SK-N-DZ (cell line): ENCODE measurements around the gene IL18RAP.

ENCODE experiments used
- DNase-seq: peaks from one replicate; pipeline ENCODE4 v3.0.0-alpha.2; 2015; ENCODE audit warnings: low spot score

Gene IL18RAP

DNA sequence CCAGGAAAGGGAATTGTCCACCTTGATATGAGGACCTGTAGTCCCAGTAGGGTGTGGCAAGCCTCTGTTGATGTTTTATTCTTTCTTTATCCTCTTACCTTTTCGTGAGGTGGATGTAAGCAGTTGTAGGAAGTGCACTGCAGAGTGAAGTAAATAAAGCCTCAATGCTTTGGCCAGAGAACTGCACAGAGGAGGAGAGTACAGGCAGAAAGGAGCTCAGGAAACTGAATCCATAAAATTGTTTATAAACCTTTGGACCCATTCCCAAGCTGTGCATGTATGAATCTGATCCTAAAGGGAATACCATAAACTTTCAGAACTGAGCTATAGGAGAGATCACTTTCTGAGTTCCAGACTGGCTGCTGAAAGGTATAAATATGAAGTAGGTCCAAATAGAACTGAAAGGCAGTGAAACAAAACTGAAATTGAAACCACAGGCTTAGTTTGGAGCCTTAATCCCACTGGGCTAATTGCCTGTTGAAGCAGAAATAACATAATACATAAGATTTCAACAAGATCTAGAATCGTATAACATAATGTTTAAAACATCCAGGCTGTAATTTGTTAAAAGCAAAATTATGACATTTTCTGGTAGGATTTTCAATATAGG lies 32.2 kb downstream of the IL18RAP start:
- DNase-seq, result no peak

DNA sequence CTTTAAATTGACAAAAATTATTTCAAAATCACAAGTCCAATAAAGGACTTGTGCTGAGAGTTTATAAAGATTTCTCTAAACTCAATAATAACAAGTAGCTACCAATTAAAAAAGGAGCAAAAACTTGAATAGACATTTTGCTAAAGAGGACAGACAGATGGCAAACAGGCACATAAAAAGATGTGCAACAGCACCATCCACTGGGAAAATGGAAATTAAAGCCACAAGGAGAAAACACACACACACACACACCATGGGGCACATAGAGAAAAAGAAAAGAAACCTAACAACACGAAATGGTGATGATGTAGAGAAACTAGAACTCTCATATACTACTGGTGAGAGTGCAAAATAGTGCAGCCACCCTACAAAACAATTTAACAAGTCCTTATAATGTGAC lies 37.5 kb downstream of the IL18RAP start:
- no peak for DNase-seq

DNA sequence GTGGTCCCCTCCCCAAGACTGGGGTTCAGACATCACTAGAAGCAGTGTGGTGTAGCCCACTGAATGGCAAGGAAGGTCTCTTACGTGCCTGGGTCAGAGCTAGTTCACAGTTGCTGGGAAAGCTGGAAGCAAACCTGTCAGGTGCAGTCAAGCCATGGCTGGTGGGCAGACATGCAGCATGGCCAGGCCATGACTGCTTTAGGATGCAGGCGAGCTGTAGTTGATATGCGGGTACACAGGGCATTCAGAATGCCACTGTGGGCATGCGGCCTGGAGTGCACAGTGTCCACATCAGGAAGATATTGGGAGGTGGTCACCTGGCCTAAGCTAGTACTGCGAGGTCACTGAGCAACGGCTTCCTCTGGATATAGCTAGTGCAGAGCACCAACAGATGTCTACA lies 38.2 kb downstream of the IL18RAP start:
- no peak for DNase-seq

GRCh38 chr2:102463160-102463559 lies 40.2 kb downstream of the IL18RAP start:
- DNase-seq, result no peak

GRCh38 chr2:102470168-102470567 lies 47.2 kb downstream of the IL18RAP start:
- no peak for DNase-seq

DNA sequence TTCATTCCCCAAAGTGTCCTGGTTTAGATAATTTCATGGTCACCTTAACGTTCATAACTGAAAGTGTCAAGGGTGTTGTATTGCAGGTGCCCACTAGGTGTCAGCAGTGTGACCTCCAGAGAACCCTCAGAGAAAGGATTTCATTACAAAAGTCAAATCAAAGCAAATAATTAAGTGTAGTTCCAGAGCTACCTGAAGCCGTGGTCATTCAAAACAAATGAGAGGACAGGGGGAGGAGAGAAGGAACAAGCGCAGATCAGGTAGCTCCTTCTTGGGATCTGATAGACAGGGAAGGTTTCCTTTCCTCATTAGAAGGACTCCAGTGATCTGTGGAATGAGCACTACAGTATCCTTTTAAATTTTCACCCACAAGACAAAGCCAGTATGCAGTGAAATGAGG lies 50.1 kb downstream of the IL18RAP start, which contains the start of gene SLC9A4:
SLC9A4 (plus strand) TSS at position 207 of the 400 bp plus-strand sequence. CDS start 534 bp downstream, outside the sequence.
- peak; percentile 19 for DNase-seq

DNA sequence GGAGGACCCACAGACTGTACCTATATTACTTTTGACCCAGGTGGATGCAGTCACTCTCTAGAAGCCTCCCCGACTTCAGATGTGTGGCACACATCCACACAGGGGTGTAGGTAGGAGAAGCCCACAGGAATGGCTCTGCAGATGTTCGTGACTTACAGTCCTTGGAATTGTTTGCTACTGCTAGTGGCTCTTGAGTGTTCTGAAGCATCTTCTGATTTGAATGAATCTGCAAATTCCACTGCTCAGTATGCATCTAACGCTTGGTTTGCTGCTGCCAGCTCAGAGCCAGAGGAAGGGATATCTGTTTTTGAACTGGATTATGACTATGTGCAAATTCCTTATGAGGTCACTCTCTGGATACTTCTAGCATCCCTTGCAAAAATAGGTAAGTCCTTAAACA lies 50.7 kb downstream of the IL18RAP start:
- no peak for DNase-seq

DNA sequence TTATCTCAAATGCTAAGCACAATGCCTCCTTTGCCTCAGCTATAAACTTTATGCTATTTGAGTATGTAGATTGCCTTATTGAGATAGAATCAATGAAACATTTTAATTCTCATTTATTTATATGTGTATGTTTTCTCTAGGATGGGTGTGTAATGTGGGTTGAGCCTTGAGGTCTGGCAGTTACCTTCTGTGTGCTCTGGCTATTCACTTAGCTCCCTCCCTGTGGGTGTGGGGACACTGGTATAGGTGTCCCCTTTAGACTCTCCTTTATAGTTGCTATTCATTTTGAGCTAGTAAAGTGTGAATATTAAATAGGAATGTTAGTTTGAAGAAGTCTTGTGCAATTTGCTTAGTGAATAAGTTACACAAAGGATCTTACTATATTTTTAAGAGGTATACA lies 51.8 kb downstream of the IL18RAP start:
- no peak for DNase-seq

DNA sequence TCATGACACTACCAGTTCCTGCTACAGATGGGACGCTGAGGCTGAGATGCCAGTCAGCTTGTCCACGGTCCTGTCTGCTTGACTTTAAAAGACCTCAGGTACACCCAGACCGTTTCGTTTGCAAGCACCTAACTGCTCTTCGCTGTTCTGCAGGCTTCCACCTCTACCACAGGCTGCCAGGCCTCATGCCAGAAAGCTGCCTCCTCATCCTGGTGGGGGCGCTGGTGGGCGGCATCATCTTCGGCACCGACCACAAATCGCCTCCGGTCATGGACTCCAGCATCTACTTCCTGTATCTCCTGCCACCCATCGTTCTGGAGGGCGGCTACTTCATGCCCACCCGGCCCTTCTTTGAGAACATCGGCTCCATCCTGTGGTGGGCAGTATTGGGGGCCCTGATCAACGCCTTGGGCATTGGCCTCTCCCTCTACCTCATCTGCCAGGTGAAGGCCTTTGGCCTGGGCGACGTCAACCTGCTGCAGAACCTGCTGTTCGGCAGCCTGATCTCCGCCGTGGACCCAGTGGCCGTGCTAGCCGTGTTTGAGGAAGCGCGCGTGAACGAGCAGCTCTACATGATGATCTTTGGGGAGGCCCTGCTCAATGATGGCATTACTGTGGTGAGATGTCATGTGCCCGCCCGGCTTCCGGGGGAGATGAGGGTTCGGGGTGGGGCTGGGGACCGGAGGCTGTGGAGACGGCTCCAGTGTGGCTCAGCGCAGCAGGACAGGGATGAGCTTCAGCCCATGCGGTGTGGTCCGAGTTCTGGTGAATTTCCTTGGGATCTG lies 55.9 kb downstream of the IL18RAP start:
- DNase-seq, result no peak

- no peak for DNase-seq
Observed at GRCh38 chr2:102480285-102481195, 57.6 kb downstream of the IL18RAP start.

DNA sequence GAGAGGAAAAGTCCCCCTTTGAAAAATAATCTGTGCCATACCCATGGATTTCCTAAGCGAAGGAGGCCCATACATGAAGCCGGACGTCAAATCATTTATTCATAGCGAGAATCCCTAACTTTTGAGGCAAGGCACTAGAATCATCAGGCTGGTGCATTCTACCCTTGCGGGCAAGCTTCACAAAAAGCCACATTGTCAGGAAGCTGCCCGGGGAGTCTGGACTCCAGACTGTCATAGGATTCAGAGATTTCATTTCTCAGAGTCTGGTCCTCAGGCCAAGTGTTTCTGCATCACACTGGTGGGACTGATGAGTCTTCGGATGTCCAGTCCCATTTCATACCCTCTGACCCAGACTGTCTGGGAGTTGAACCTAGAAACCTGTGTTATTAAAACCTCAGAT lies 59.0 kb downstream of the IL18RAP start:
- DNase-seq, result no peak

DNA sequence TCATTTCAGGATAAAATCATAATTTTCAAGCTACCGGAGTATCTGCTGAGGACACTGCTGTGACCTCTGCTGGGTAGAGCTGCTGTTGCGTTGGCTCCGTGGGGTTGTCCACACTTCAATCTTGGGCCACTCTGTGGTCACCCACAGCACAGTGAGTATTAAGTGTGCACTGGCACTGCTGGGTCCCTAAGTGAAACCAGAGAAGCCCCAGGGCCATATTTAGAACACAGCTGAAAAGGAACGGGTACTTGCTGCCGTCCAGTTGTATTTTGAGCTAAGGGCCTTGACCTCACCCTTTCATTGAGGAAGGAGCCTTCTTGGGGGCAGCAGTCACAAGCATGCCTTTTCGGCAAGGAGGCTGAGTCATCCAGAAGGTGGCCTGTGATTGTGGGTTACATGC lies 60.1 kb downstream of the IL18RAP start:
- DNase-seq, result no peak

GRCh38 chr2:102484310-102485061 lies 61.5 kb downstream of the IL18RAP start:
- no peak for DNase-seq

- DNase-seq, result no peak
Observed at GRCh38 chr2:102485147-102485785, 62.3 kb downstream of the IL18RAP start.

DNA sequence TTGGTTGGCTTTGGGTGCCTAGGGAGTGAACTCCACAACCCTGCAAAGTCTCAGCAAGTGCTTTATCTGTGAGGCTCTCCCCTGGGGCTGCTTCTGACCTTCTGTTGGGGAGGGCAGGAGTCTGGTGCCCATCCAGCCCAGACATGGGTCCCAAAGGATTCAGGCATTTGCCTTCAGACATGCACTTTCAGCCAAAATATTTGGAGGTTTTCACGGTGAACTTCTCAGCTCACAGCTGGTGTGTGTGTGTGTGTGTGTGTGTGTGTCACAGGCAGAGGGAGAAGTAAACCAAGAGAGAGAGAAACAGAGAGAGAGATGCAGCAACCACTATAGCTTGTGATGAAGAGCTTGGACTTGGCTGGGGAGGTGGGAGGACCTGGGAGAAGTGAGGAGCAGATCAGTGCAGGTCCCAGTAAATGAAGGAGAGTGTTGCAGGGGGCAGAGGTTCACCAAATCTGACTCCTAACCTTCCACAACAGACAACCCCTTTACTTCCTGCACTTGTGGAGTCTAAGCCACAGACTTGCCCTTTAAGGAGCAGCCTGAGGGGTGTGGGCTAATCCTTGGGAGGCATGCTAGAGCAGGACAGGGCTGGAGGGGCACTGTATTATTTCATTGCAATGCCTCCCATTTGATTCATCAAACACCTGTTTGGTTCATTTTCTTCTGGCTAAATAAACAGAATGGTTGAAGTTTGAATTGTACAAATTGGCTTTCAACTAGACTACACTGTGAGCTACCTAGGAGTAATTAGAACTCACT lies 64.2 kb downstream of the IL18RAP start:
- DNase-seq, result no peak

DNA sequence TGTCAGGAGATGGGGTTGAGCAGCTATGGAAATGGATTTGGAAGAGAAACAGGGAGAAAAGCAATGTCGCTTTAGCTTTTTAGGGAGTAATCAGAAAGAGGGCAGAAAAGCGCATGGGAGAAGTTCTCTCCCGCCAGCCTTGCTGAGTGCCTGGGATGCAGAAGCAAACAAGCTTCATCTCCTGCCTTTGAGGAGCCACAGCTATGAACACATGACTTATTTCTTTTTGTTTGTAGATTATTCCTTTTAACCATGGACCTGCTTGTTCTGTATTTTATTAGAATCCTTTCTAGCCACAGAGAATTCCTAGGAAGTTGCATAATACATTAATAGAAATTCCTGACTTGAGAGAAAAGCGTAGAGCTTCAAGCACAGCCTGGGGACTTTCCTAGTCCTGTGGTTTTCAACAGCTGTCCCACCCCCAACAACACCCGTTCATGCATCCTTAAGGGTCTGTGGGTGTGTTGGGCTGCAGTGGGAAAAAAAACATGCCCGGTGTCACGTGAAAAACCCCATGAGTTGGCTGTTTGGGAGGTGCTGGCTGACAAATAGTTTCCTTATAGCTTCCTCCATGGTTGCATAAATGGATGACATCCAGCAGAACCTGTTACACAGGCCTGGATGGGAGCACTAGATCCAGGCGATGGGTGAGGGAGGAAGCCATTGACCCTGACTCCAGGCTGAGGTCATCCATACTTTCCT lies 65.0 kb downstream of the IL18RAP start:
- no peak for DNase-seq

DNA sequence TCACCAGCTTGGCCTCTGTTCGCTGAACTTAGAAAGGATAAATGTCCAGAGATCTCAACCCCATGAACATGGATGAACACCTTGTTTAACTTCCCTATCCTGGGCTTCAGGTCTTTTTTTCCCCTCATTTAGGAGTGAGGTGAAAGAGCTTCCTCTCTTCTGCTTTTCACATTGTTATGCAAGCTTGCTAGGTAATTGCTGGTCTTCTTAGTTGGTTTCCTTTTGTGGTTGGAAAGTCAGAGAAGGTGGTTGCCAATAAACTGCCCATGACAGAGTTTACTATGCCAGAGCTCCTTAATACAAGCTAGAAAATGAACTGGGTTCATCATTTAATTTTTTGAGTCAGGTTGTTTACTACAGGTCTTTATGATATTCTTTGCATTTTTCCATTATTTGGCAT lies 66.7 kb downstream of the IL18RAP start:
- DNase-seq, result no peak

DNA sequence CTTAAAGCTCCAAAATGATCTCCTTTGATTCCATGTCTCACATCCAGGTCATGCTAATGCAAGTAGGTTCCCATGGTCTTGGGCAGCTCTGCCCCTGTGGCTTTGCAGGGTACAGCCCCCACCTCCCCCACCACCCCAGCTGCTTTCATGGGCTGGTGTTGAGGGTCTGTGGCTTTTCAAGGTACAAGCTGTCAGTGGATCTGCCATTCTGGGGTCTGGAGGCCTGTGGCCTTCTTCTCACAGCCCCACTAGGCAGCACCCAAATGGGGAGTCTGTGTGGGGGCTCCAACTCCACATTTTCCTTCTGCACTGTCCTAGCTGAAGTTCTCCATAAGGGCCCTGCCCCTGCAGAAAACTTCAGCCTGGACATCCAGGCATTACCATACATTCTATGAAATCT lies 69.0 kb downstream of the IL18RAP start:
- DNase-seq, result no peak

- DNase-seq, result no peak
Observed at GRCh38 chr2:102494570-102494969, 71.6 kb downstream of the IL18RAP start.

- DNase-seq, result no peak
Observed at GRCh38 chr2:102498414-102498813, 75.5 kb downstream of the IL18RAP start.
